Stimulated activated CD8-positive, alpha-beta memory T cell treated with anti-CD3 and anti-CD28 coated beads, Interleukin-12 subunit alpha, Interleukin-12 subunit beta, amount 100 ng/mL, for 24 hours (primary cell): ENCODE results near the gene TUBAL3.
"Not testable (repeated sequence)": the region's sequence is repeated elsewhere in the genome, so short reads cannot be mapped to it uniquely, and the experiment has no call there.

Source experiments
- DNase-seq: peaks from one replicate; pipeline ENCODE4 v3.0.0-alpha.2; 2020; ENCODE audit errors: extremely low read depth

TUBAL3 gene

DNA sequence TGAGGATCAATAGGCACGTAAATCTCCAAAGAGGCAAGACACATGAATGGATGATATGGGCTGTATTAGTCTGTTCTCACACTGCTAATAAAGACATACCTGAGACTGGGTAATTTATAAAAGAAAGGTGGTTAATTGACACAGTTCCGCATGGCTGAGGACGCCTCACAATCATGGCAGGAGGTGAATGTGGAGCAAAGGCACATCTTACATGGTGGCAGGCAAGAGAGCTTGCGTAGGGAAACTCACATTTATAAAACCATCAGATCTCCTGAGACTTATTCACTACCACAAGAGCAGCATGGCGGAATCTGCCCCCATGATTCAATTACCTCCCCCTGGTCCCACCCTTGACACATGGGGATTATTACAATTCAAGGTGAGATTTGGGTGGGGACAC is 25.4 kb downstream of the TUBAL3 start:
- DNase-seq: not testable (repeated sequence)

DNA sequence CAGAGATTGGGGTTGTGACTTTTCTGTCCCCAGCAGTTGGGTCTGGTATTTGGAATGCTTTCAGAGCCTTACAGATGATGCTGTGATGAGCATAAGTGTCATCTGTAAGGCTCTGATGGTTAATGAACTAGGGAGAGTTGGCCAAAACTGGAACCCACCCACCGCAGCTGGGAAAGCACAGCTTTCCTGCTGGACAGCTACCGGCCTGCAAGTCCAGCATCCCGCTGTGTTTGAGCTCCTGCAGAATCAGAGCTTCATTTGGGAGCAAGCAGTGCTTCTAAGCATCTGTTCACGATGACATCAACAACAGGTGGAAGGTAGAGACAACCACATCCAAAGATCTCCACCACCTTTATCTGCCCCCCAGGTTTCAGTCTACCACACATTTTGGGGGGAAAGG is 28.2 kb downstream of the TUBAL3 start:
- DNase-seq: no peak

DNA sequence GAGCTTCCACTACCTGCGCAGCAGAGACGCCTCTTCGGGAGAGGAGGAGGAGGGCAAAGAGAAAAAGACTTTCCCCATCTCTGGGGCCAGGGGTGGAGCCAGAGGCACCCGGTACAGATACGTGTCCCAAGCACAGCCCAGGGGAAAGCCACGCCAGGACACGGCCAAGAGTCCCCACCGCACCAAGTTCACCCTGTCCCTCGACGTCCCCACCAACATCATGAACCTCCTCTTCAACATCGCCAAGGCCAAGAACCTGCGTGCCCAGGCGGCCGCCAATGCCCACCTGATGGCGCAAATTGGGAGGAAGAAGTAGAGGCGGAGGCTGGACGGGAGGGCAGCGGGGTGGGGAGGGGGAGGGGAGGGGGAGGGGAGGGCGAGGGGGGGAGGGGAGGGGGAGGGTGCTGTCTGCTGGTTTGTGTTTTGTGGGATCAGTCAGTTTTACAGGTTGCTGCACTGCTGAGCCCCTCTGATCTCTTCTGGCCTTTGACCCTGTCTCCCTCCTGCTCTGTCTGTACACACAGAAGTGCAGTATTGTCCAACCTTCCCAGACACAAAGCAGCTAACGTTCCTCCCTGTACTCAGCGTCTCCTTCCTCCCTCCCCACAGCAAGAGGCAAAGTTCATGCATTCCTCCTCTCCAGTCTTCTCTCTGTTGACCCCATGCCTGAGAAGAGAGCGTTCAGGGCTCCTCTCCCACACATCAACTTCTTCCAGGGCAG is 30.6 kb downstream of the TUBAL3 start:
- DNase-seq: no peak

DNA sequence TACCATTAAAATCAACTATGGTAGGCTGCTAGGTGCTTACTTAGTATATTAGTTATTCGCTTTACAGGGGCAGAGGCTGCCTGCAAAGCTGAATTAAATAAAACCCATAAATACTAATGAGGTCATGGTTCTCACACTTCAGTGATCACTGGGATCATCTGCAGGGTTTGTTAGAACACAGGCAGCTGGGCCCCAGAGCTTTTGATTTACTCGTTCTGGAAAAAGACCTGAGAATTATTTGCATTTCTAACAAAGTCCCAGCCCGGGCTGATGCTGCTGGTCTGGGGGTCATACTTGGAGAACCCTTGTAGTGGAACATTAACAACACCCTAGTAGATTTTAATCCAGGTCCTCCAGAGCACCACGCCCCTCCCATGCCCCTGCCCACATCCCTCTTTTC is 31.3 kb downstream of the TUBAL3 start:
- no peak for DNase-seq

DNA sequence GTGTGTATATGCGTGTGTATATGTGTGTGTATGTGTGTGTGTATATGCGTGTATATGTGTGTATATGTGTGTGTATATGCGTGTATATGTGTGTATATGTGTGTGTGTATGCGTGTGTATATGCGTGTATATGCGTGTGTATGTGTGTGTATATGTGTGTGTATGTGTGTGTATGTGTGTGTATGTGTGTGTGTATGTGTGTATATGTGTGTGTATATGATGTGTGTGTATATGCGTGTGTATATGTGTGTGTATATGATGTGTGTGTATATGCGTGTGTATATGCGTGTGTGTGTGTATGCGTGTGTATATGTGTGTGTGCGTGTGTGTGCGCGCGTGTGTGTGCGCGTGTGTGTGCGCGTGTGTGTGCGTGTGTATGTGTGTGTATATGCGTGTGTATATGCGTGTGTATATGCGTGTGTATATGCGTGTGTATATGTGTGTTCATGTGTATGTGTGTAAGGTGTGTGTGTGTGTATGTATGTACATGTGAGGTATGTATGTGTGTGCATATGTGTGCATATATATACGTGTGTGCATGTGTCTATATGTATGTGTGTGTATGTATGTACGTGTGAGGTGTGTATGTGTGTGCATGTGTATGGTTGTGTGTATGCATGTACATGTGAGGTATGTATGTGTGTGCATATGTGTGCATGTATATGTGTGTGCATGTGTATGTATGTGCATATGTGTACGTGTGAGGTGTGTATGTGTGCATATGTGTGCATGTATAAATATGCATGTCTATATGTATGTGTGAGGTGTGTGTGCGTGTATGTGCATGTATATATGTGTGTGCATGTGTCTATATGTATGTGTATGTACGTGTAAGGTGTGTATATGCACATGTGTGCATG is 33.9 kb downstream of the TUBAL3 start:
- DNase-seq: no peak

DNA sequence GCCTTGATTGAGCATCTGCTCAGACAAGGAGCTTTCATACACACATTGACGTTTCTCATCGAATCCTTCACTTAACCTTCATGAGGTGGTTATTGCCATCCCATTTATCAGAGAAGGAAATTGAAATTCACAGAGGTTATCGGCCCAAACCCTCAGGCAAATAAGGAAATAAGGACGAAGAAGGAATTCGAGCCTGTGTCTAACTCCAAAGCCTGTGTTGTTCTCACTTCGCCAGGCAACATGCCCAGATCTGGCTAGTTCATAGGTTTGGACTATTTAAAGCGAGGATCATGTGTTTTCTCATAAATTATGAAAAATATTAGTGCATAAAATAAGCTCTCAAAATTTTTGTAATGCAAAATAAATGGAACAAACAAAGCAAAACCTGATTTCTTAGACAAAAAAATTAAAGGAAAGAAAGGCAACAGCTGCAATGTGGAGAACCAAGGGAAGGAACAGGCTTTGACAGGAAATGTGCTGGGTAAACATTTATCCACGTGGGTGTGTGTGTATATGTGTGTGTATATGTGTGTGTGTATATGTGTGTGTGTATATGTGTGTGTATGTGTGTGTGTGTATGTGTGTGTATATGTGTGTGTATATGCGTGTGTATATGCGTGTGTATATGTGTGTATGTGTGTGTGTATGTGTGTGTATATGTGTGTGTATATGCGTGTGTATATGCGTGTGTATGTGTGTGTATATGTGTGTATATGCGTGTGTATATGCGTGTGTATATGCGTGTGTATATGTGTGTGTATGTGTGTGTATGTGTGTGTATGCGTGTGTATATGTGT is 35.1 kb downstream of the TUBAL3 start:
- no peak for DNase-seq

DNA sequence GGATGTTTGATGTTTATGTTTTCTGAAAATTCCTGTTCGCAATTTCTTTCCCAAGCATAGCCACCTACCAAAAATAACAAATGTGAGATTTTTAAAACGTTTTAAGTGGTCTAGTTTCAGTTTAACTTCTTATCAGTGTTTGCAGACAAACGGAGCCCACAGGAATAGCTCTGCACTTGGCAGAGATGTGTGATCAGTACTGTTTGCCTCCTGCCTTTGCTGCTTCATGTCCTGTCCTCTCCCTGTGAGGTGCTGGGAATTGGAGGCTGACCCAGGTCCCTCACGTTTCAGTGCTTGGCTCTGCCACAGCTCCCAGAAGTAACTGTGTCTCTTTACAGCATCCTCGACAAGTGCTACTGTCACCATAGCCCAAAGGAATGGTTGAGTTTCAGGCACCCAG is 38.7 kb downstream of the TUBAL3 start:
- no peak for DNase-seq

DNA sequence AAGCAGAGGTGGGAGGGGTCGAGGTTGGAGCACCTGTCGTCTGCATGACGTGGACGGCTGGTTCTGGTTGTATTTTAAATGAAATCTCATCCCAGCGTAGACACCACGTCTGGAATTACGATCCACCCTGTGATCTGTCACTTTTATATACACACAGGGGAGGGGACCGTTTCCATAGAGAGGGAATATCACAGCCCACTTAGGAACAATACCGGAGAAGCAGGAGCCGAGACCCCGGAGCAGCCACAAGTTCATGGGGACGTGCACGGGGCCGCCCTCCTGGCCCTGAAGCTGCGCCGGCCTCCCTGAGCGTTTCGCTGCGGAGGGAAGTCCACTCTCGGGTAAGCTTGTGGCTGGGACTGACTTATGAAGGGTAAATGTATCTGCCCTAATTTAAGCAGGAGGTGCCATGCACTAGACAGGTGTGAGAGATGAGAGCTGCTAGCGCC is 39.7 kb downstream of the TUBAL3 start, which contains the start of gene UCN3:
UCN3 (plus strand) TSS at position 77 of the 449 bp plus-strand sequence. CDS start 8,755 bp downstream, outside the sequence.
- DNase-seq: no peak

DNA sequence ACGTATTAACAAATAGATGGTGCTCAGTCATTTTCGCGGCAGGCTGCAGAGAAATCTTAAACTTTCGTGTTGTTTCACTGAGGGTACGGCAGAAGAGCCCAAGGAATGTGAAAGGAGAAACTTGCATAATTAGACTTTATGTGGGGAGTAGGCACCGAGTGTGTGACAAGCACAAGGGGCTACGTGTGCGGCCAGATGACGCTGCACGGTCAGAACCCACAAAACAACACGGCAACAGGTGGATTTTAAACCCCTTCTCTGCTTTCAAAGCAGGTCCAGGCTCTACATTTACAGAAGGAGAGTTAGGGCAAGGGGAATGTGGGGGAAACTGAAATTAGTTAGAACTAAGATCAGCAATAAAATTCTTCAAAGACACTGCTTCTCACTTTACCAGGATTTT is 40.3 kb downstream of the TUBAL3 start:
- DNase-seq: no peak

DNA sequence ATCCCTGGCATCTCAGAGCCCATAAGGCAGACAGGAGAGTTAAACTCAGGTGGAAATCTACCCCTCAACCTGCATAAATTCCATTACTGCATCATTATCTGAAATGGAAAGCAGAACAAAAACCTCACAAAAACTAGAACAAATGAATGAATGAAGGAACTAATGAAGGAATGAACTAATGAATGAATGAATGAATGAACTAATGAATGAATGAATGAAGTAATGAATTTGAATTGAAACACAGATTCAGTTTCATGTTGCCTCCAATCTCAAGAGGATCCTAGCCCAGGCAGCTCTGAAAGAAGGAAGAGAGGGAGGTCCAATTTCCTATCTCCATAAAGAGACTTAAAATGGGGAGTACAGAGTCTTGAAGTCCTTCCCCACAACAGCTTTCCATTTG is 41.8 kb downstream of the TUBAL3 start:
- DNase-seq: no peak

DNA sequence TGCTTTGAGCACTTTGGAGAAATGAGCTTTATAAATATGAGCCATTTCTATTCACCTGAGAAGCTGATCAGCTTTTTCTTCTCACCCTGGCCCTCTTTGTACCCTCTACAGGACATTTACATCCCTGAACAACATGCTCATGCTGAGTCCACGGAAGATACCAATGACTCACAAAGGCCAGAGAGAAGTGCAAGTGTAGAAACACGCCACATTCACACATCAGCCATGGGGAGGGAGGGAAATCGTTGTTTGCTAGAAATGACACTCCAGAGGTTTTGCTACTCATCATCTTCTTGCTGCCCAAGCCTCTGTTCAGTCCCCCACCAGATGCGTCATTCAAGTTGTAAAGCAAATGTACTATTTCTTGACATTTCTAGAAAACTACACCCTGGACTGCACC is 42.7 kb downstream of the TUBAL3 start:
- no peak for DNase-seq

DNA sequence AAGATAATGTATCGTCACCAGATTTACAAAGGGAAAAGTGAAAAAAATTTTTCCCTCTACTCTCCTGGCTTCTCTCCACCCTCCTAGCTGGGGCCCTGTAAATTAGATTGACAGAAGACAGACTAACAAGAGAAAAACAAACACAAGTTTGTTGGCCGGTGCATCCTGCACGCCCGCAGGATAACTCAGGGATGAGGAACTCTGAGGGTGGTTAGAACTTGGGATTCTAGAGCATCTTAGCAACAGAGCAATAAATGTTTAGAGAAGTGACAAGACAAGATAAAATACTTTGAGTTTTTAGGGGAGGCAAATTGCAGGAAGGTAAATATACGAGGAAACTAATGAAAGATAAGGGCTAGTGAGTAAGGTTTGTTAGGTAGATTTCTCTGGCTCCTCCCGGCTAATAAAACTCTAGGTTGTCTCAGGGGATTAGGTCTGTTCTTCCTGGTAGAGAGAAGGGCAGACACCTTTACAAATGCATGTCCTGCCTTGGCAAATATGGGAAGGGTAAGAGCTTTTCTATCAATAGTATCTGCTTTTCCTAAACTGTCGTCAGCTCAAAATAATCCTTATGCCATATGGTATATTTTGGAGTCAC is 44.2 kb downstream of the TUBAL3 start:
- DNase-seq: no peak

DNA sequence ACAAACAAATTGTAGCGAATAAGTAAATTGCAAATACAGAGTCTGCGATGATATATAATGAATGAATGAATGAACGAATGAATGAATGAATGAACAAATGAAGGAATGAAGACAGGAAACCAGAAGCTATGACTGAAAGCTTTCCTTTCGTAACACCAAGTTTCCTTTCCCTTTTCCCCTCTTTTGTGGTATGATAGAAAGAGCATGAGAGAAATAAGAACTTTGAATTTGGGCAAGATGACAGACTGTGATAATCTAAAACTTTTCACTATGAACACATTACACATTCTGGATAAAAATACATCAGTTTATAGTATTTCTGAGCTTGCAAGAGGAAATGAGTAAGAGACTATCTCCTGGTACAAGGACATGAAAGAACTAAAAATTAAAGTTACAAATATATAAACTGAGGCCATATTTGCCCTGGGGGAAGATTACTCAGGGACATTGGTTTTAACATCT is 48.3 kb downstream of the TUBAL3 start:
- no peak for DNase-seq

DNA sequence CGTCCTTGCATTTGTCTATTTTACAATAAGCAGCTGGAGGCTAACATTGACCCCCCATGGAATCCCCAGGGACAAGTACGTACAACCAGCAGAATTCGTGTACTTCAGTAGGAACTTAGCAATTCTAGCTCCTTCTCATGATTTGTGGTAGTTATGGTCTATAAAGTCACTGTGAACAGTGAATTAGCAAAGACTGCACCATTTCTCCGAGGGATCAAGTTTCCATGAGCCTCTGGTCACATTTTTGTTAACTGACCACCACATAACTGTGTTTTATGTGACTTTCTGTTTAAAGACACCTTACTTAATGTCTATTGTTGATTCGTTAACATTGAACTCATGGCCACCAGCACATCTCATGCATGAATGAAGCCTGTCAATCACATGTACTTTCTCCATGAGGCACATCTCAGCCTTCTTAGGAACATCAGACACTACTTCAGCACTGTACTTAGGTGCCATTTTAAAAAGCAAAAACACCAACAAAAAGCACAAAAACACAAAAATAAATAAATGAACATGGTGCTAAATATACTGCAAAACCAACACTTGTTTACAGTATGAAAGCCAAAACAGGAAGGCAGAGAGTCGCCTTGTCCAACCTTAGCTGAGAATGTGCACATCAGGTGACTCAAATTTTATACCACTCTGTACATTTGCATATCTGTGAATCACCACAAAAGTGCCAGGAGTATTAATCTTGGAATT is 48.9 kb downstream of the TUBAL3 start:
- DNase-seq: no peak

DNA sequence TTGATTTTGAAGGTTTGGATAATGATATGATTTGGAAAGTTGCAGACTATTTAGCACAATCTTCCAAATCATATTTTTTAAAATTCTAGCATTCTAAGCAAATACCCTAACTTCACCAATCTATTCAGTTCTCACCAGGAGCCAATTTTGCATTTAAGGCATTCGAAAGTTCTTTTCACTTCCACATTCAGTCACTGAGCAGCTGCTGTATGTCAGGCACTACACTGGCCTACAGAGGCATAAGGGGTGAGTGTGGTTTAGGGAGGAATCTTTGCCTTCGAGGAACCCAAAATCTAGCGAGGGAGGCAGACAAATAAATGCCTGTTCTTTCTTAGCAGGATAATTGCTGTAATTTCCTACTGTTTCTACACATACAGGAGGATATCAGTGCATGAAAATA is 50.6 kb downstream of the TUBAL3 start:
- no peak for DNase-seq

DNA sequence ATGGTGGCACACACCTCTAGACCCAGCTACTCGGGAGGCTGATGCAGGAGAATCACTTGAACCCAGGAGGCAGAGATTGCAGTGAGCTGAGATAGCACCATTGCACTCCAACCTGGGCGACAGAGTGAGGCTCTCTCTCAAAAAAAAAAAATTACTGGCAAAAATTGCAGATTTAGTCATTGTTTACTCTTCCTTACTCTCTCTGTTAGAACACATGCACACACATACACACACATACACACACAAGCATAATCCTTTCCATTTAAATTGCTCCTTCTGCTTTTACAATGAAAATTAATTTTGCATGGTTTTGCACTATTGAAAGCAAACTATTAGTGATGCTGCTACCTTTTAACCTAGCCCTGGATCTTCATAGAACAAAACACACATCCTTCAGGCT is 55.3 kb downstream of the TUBAL3 start:
- DNase-seq: no peak

DNA sequence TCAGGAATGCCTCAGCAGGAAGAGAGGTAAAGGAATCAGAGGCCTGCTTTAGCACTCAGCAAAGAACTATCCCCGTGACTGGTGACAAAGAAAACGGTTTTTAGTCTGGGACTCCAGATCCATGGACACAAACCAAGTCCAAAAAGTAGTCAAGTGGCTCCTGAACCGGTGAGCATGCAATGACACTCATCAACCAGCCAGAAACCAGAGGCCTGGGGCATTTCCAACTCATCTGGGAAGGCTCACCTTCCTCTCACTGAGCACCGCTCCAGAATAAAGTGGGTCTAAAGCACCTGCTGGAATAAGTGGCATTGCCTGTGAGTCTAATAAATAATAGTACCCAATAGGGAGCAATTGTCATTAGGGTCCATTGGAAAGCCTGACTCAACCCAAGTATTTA is 57.7 kb downstream of the TUBAL3 start:
- no peak for DNase-seq

DNA sequence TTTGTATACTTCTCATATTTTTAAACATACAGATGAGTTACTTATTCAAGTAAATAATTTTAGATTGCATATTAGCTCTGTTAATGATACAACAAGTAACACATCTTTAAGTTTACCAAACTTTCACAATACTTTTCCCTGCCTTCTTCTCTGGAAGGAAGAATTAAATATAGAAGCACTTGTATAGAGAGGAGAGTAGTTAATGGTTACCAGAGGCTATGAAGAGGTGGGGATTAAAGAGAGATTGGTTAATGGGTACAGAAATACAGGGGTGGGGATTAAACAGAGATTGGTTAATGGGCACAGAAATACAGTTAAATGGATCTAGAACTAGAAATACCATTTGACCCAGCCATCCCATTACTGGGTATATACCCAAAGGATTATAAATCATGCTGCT is 59.9 kb downstream of the TUBAL3 start:
- DNase-seq: no peak

DNA sequence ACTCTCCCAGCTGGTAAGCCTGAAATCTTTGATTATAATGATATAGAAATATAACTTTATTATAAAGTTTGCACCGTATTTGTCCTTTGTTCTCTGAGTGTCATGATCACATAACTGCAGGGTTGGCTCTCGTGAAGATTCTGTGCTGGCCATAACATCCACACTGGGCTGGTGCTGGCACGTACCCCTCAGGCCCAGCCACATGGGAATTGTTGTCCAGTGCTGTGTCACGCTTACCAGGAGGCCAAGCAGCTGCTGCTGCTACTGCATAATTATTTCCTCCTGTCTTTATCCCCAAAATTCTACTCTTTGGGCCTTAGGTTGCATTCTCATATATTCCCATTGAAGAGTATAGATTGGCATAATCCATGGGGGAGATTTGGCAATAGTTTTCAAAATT is 60.6 kb downstream of the TUBAL3 start:
- DNase-seq: no peak

DNA sequence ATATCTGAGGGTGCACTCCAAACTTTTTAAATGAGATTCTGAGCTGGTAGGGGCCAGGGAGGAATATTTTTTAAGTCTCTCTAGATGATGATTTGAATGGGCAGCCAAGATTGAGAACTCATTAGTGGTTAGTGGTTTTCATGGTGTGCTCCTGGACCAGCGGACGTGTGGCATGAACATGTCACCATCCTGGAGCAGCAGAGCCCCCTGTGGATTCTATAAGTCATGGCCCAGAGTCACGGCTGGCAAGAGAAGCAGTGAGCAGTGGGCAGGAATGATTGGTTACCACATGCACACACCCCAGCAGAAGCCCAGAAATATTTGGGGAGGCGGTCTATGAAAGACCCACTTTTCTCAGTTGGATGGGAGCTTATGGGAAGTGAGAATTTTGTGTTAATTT is 61.1 kb downstream of the TUBAL3 start:
- DNase-seq: no peak
